GM11168 (cell line): ENCODE measurements around the gene TOP2B.

Experiments used
- in situ Hi-C: fragments of 300-500 bp; cut with MboI; formaldehyde crosslinking; loops from one replicate; pipeline ENCODE4 v1.12.0; 2022; ENCODE audit warnings: low sequenced_read_pairs; ENCODE audit not compliant: unreplicated experiment

The TOP2B gene

DNA sequence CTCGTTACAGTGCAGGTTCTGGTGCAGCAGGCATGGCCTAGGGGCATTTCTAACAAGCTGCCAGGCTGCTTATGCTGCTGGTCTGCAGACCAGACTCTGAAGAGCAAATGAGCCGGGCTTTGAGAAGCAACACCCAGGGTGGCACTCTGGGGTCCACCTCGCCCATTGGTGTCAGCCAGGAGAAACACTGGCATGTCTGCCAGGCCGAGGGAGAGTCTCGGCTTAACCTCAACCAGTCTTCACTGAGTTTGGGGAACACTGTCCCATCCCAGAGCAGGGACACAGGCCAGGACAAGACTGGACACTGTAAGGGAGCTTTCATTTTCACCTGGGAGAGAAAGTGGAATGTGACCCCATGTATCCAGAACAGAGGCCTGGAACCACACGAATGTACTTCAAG lies 93.4 kb downstream of the TOP2B start:
- in situ Hi-C loops, result no loop called here

DNA sequence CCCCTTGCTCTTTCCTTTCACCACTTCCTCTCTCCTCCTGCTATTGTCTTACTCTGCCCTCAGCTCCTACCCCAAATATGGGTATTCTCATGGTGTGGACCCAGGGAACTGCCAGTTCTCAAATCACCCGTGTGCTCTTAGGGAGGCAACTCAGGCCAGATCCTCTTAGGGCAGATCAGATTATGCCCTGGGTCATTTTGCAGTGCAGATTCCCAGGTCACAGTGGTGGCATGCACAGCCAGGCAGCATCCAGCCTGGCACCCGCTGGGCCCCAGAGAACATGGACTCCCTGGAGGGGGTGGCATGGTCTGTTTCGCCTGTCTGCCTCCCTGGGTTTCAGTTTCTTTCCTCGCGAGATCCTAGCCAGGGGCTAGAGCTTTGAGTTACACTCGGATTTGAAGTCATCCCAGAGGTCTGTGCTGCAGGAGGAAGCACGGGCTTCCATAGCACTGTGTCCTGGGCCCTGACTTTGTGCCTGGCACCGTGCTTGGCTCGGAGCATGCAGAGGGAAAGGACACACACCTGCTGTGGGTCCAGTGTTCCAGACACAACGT lies 96.1 kb downstream of the TOP2B start:
- in situ Hi-C loops, result no loop called here

DNA sequence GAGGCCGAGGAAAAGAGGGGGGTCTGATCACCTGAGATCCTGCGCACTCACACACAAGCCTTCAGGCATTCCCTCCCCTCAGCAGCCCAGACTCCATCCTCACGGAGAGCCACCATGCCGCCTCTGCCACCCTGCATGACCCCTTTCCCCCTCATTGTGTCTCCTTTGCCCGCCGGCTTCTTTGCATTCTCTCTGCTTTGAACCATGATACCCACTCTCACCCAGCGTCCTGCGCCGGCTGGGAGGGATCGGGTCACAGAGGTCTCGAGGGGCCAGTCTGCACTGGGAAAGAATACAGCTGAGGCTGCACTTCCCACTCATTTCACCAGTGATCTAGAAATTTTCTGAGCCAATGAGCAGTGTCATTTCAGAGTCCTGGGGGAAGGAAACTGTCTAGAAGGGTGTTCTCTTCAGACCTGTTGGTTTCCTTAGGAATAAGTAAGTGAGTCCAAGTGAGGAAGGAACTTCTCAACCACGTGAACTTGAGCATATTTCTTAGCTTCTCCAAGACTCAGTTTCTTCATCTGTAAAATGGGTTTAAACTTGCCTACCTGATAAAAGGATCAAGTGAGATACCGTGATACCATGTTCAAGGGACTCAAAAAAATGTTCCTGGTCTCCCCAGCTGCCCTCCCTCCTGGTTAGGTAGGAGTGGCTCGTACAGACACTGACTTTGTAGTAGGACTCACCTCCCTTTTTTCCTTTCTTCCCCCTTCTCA lies 96.7 kb downstream of the TOP2B start:
- in situ Hi-C loops, result no loop called here

DNA sequence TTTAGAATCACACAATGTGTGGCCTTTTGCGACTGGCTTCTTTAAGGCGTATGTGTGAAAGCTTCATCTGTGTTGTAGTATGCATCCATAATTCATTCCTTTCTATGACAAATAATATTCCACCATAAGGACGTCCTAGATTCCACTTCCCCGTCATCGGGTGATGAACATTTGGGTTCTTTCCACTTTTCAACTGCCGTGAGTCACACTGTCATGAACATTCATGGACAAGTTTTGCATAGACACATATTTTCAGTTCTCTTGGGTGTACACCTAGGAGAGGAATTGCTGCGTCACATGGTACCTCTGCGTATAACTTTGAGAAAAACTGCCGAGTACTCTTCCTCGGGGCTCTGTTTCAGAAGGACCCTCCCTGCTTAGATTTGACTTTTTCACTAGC lies 97.3 kb downstream of the TOP2B start:
- in situ Hi-C loops, result no loop called here

DNA sequence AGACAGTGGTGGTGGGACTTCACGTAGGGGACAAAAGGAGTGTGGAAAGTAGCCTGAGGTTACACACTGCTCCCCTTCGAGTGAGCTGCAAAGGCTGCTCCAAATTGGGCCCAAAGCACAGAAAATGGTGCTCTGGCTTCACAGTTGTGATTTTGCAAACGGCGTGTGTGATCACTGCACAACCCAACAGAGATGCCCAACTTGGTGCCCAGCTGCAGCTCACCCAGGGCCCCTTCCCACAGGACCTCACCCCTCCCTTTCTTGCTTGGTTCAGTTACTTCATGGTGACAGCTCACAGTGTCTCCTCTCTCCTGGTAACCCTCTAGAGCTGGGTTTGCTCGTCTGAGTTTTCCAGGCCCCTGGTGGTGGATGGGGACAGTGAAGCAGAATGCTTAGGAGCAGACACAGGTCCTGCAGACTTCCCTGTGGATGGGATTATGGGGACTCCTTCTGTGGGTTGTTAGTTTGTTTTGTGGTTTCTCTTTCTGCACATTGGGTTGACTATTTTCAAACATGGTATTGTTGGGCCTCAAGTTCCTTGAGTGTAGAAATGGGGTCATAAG lies 98.3 kb downstream of the TOP2B start:
- in situ Hi-C loops, result no loop called here

DNA sequence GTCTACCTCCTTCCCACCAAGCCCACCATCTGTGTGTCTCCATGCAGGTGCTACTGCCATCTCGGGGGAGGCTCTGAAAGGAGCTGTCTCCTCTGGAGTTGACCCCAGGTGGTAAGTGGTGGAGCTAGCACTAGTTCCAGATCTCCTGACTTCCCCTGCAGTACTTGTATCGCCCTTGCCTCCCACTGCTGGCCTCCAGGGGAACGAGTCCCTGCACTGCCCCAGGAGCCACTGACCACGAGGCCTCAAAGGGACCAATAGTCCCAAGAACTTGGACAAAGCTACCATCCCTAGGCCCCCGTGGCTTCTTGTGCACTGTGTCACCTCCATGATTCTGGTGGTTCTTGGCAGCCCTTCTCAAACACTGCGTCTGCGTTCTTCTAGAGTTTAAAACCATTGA lies 98.9 kb downstream of the TOP2B start:
- in situ Hi-C loops, result no loop called here

DNA sequence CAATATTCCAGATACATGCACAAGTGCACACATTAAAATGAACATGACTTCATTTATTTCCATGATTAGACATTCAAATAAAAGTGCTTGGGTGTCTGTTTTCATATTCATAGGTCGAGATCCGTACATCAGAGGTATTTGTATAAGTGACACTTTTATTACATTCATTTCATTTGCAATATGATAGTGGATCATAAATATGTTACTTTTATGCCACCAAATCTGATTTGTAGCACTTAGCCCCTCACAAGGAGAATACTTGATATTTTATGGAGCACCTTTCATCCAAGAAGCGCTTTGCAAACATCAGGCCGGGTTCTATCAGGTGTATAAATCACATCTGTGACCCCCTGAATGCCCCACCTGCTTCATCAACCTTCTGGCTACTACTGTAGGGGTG lies 100.6 kb downstream of the TOP2B start:
- in situ Hi-C loops, result no loop called here

DNA sequence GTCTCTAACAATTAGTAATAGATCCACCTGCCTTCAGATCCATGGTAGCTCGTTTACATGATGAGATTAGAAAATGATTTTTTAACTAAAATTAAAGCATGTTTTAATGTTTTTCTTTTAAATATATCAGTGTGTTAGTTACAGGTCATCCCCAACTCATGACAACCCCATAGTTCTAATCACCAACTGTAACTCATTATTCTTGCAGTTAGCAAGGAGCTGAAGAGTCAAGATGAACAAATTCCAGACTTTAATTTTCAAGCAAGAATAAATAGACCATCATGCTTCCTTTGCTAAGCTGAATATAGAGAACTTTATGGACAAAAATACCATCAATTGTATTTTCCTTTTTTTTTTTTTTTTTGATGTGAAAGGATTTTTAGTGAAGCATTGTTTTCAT lies 101.1 kb downstream of the TOP2B start:
- in situ Hi-C loops, result no loop called here

DNA sequence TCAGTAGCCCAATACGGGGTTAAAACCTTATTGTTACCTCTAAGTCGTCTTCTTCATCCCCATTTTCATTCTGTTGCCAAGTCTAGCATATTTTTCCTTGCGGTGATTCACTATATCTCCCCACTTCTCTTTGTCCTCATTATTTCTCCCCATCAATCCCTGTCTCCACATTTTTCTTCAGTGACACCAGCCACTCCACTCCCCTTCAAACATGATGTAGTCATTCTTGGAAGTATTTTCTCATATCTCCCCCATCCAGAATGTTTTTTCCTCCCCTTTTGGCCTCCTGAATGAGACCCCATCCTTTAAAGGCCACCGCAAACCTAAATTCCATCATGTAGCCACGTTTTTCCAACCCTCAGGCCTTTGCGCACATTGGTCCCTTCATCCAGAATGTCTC lies 105.9 kb downstream of the TOP2B start:
- in situ Hi-C loops, result no loop called here

DNA sequence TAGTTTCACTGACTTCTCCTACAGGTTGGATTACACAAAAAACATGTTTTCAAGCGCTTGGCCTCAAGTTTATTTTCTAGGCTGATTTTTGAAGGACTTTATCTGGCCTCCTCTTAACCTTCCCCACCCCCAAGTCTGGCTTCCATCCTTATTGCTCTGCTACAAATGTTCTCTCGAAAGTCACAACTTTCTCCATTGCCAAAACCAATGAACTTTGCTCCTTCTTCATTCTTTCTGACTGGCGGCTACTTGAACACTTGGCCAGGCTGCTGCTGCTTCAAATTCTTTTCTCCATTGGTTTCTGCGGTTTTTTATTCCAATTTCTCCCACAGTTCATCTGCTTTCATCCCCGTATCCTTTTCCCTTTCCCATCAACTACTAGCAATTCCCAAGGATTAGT lies 106.6 kb downstream of the TOP2B start:
- in situ Hi-C loops, result no loop called here

DNA sequence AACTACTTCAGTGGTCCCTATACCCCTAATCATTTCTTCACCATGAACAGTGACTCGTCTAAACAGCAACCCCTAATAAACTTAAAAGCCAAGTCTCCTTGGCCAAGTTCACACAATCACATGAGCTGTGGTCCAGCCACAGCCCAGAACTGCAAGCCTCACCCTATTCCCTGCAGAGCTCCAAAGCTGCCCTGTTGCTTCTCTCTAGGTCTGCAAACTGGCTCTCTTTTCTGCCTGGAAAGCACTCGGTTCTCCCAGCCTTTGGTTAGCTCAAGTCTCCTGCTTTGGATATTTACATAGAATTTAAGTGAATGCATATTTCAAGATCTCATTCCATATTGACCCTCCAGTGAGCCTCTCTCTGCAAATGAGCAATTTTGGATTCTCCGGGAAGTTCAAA lies 107.0 kb downstream of the TOP2B start:
- in situ Hi-C loops, result no loop called here

DNA sequence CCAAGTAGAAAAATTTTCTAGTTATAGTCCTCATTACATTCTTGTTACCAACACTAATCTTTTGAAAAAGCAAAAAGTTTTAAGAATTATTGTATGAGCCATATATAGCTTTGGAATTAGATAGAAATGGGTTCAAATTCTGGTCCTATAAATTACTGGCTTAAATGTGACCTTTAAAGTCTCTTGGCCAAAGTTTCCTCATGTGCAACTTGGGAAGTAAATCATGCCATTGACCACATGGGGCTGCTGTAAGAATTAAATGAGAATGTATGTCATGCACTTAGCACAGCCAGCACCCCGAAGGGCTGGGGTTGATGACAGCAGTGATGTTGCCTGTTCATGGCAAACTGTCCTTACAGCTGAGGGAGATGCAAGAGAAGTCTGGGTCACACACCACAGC lies 108.3 kb downstream of the TOP2B start:
- in situ Hi-C loops, result no loop called here

DNA sequence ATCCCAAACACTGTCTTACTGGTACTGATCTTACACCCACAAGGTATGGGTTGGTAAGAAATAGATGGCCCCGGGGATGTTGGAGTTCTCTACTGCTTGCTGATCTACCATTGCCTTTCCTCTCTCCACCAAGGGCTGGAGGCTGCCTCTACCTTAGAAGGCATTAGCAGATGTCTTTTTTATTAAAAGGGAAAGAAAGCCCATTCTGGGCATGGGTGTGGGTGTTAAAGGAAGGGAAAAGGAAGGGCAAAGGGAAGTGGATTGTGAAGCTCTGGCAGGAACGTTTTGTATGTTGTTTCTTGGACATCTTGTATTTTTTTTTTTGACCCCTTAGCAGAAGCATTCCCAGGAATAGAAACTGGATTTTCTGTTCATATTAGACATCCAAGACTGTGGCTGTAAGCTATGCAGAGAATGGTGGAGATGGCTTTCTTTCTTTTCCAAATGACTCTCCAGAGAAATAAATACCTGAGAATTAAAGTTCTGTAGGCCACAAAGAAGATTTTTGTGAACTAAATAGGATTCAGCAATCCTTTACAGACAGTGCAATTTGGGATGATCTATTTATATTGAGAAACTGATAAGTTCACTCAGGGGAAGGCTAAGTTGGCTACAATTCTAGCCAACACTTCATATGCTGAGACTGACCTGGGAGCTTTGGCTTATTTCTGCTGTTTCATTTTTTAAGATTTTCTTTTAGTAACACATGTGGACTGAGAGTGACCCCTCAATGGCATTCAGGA lies 108.8 kb downstream of the TOP2B start:
- in situ Hi-C loops, result no loop called here

DNA sequence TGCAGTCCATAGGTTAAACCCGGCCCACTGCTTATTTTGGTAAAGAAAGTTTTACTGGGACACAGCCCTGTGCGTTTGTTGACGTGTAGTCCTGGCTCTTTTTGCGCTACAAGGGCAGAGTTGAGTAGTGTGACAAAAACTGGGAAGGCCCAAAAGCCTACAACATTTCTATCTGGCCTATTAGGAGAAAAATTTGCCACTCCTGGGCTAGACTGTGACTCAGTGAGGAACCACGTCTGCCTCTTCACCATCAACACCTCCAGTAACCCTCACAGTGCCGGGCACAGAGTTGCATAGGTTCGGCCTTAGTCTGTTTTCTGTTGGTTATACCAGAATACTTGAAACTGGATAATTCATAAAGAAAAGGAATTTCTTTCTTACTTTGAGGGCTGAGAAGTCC lies 110.3 kb downstream of the TOP2B start:
- in situ Hi-C loops, result no loop called here

DNA sequence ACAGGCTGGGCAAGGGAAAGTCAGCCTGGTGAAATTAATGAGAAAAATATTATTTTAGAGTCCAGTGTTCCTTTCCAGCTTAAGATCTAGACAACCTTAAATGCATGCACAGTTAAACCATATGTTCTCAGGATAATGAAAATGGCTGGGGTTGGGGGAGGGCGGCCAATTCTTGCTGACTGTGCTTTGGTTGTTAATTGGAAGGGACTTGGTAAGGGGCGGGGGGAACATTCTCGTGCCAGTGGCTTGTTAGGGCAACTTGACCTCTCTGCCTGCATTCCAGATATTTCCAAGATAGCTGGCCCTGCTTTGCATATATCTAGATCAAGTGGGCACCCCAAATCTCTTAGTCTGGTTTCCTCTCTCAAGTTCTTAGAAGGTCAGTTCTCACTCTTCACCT lies 112.5 kb downstream of the TOP2B start:
- in situ Hi-C loops, result no loop called here

DNA sequence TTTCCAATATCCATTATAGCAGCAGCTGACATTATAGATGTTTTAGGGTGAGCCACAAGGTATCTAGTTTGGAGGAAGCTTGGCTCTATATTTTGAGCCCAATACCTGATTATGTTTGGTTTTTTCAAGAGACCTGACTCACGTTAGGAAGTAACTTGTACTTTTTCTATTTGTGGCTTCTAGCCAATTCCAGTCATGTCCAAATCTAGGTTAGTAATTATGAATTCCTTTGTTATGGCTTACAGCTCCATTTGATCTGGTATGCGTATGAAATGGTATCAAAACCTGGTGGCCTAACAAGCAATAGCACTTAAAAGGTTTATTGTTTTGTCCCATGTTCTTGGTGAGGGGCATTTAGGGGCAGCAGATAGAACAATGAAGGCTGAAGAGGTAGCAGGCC lies 115.9 kb downstream of the TOP2B start:
- in situ Hi-C loops, result no loop called here

DNA sequence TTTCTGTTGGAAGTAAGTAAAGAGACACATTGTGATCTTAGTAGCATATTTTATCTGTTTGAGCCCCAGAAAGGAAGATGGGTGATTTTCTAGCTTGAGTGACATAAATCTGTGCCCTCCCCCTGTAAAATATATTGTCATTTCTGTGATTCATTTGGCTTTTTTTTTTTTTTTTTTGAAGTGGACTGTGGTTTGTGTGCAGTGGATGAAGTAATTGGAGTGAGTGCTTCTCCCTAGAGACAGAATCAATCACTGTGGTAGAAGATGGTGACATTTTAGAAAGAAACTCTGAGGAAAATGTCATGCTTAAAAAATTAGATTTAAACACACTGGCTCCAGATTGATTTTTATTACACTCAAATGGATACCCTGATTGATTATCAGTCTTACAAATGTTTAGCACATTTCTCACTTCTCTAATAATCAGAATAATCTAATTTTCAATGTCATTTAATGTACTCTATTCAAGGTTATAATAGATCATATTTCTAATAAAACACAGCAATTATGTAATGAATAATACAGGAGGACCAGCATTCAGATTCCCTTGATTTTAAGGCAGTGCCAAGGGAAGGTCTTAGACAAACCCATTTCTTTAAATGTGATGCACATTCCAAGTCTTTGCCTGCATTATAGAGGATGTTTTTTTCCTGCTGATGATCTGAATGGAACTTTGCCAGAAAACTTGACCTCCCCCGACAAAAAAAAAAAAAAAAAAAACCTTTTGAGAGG lies 116.6 kb downstream of the TOP2B start:
- in situ Hi-C loops, result no loop called here
